Osteocyte (in vitro differentiated cells): ENCODE data around the gene TREML1. TPM values are rescaled to one million over a fixed set of nuclear protein-coding genes. Genes with fewer than 3 reads are reported as not detected.
"Not testable (repeated sequence)": the region's sequence is repeated elsewhere in the genome, so short reads cannot be mapped to it uniquely, and the experiment has no call there.

ENCODE experiments used
- DNase-seq: peaks from one replicate; pipeline ENCODE4 v3.0.0; 2021; ENCODE audit warnings: mixed read lengths; ENCODE audit not compliant: unreplicated experiment; ENCODE audit errors: extremely low spot score
- H3K27ac Mint-ChIP-seq: one replicate; pipeline ENCODE4 v1.8.0; 2021; ENCODE audit warnings: mild to moderate bottlenecking, mixed read lengths; ENCODE audit not compliant: unreplicated experiment
- H3K27me3 Mint-ChIP-seq: one replicate; pipeline ENCODE4 v1.8.0; 2021; ENCODE audit warnings: mixed read lengths; ENCODE audit not compliant: unreplicated experiment
- H3K36me3 Mint-ChIP-seq: one replicate; pipeline ENCODE4 v1.8.0; 2021; ENCODE audit warnings: mixed read lengths; ENCODE audit not compliant: unreplicated experiment
- H3K4me1 Mint-ChIP-seq: one replicate; pipeline ENCODE4 v1.8.0; 2021; ENCODE audit warnings: mixed read lengths; ENCODE audit not compliant: unreplicated experiment
- H3K4me3 Mint-ChIP-seq: one replicate; pipeline ENCODE4 v1.8.0; 2021; ENCODE audit warnings: mild to moderate bottlenecking, moderate library complexity, mixed read lengths; ENCODE audit not compliant: unreplicated experiment
- H3K9me3 Mint-ChIP-seq: one replicate; pipeline ENCODE4 v1.8.0; 2021; ENCODE audit warnings: mixed read lengths; ENCODE audit not compliant: unreplicated experiment
- CTCF ChIP-seq: fragments of 200-600 bp; sonication (generic); IDR thresholded peaks from 2 replicates; pipeline ENCODE4 v1.5.0; 2021; ENCODE audit warnings: antibody characterized with exemption, mild to moderate bottlenecking, moderate library complexity
- total RNA-seq: library from RNA; stranded (reverse); gene quantifications from 2 replicates; pipeline ENCODE4 v1.2.1, GENCODE V29; 2021

TREML1 gene
- total RNA-seq, 1 donor from 2014 or later, result not detected

- no peak overlapping the region for H3K4me3 Mint-ChIP-seq
- peaks cover 21% of the 10 kb centered on the region for H3K27me3 Mint-ChIP-seq
- H3K36me3 Mint-ChIP-seq, result no peaks in the 10 kb centered on the region
- H3K9me3 Mint-ChIP-seq, result no peaks in the 10 kb centered on the region
- TF ChIP-seq CTCF, result peak; percentile 46
- H3K4me1 Mint-ChIP-seq, result no peaks in the 10 kb centered on the region
- DNase-seq, result peak; percentile 82
- no peak overlapping the region for H3K27ac Mint-ChIP-seq
Observed at GRCh38 chr6:41191569-41191968, 37.4 kb upstream of the TREML1 start.

GRCh38 chr6:41190791-41191190, 36.6 kb upstream of the TREML1 start:
- Mint-ChIP-seq H3K27ac (no peak overlapping the region), H3K27me3 (peaks cover 16% of the 10 kb centered on the region), H3K4me1 (no peaks in the 10 kb centered on the region), H3K36me3 (no peaks in the 10 kb centered on the region), H3K4me3 (no peak overlapping the region), H3K9me3 (no peaks in the 10 kb centered on the region)
- no peak for TF ChIP-seq CTCF
- peak; percentile 42 for DNase-seq

- TF ChIP-seq CTCF, result no peak
- Mint-ChIP-seq H3K4me1 (no peaks in the 10 kb centered on the region), H3K4me3 (no peak overlapping the region), H3K27me3 (peaks cover 15% of the 10 kb centered on the region), H3K9me3 (no peaks in the 10 kb centered on the region), H3K27ac (no peak overlapping the region), H3K36me3 (no peaks in the 10 kb centered on the region)
- peak; percentile 23 for DNase-seq
Observed at GRCh38 chr6:41189967-41190366, 35.8 kb upstream of the TREML1 start.

- H3K4me1 Mint-ChIP-seq, H3K36me3 Mint-ChIP-seq, H3K9me3 Mint-ChIP-seq, H3K4me3 Mint-ChIP-seq, DNase-seq, H3K27ac Mint-ChIP-seq: not testable (repeated sequence)
- peaks cover 16% of the 10 kb centered on the region for H3K27me3 Mint-ChIP-seq
Observed at GRCh38 chr6:41189046-41189445, 34.9 kb upstream of the TREML1 start.

GRCh38 chr6:41187924-41188886, 34.1 kb upstream of the TREML1 start:
- TF ChIP-seq CTCF, result no peak
- no peak overlapping the region for H3K4me3 Mint-ChIP-seq
- no peaks in the 10 kb centered on the region for H3K36me3 Mint-ChIP-seq
- no peaks in the 10 kb centered on the region for H3K4me1 Mint-ChIP-seq
- no peaks in the 10 kb centered on the region for H3K9me3 Mint-ChIP-seq
- peaks cover 16% of the 10 kb centered on the region for H3K27me3 Mint-ChIP-seq
- DNase-seq, result peak; percentile 62
- no peak overlapping the region for H3K27ac Mint-ChIP-seq
